NCI-H526 (cell line): ENCODE results near the gene TTC12.
A peak's percentile ranks its signal among the peaks of the same experiment; 100 is the strongest.

Experiments
- DNase-seq, 2 experiments: peaks; one replicate each; lab custom pipeline; 2025; lab: John Stamatoyannopoulos, UW

Gene TTC12

GRCh38 chr11:113331441-113331840 is 17.1 kb downstream of the TTC12 start:
- no peak for DNase-seq

- DNase-seq: no peak
These were observed 17.6 kb downstream of the TTC12 start for GRCh38 chr11:113332023-113332422.

GRCh38 chr11:113332638-113333329 is 18.4 kb downstream of the TTC12 start:
- no peak for DNase-seq

- no peak for DNase-seq
These were observed 19.8 kb downstream of the TTC12 start for GRCh38 chr11:113334183-113334582.

- peak in 1 of 2 experiments; percentile 61 for DNase-seq
These were observed 24.3 kb downstream of the TTC12 start for GRCh38 chr11:113338730-113339129.

GRCh38 chr11:113339929-113340589 is 25.7 kb downstream of the TTC12 start:
- DNase-seq: no peak

GRCh38 chr11:113341388-113342165 is 27.2 kb downstream of the TTC12 start:
- DNase-seq: peak in 1 of 2 experiments; percentile 18

- no peak for DNase-seq
These were observed 31.6 kb downstream of the TTC12 start for GRCh38 chr11:113345978-113346377.

- no peak for DNase-seq
These were observed 35.1 kb downstream of the TTC12 start for GRCh38 chr11:113349528-113349927.

- no peak for DNase-seq
These were observed 36.1 kb downstream of the TTC12 start for GRCh38 chr11:113350336-113351067.

GRCh38 chr11:113351068-113351450 is 36.7 kb downstream of the TTC12 start:
- DNase-seq: no peak

GRCh38 chr11:113351480-113351879 is 37.1 kb downstream of the TTC12 start:
- DNase-seq: no peak

GRCh38 chr11:113356203-113356602 is 41.8 kb downstream of the TTC12 start:
- DNase-seq: no peak

GRCh38 chr11:113363406-113363805 is 49.0 kb downstream of the TTC12 start:
- DNase-seq: no peak

GRCh38 chr11:113363996-113364641 is 49.7 kb downstream of the TTC12 start:
- DNase-seq: no peak

GRCh38 chr11:113365895-113366294 is 51.5 kb downstream of the TTC12 start:
- DNase-seq: no peak

GRCh38 chr11:113369411-113369810 is 55.0 kb downstream of the TTC12 start:
- DNase-seq: no peak

- DNase-seq: no peak
These were observed 56.3 kb downstream of the TTC12 start for GRCh38 chr11:113370634-113371033.

- DNase-seq: peak; percentile 71 to 74
These were observed 57.9 kb downstream of the TTC12 start for GRCh38 chr11:113372309-113372708.

- no peak for DNase-seq
These were observed 58.9 kb downstream of the TTC12 start for GRCh38 chr11:113373306-113373705.

GRCh38 chr11:113373981-113374560 is 59.7 kb downstream of the TTC12 start:
- DNase-seq: no peak
